Adipocyte (in vitro differentiated cells): ENCODE results near the gene S1PR2.
"Not testable (repeated sequence)": the region's sequence is repeated elsewhere in the genome, so short reads cannot be mapped to it uniquely, and the experiment has no call there.

Experiments used
- DNase-seq: peaks from one replicate; pipeline ENCODE4 v3.0.0-alpha.2; 2015; ENCODE audit warnings: low read depth
- H3K27me3 ChIP-seq: replicated peaks from 2 replicates; pipeline ENCODE4 v1.7.0; 2013; ENCODE audit warnings: mild to moderate bottlenecking, low read length, moderate library complexity; ENCODE audit not compliant: control insufficient read depth, insufficient read depth
- H3K36me3 ChIP-seq: 2 replicates; pipeline ENCODE4 v1.7.0; 2013; ENCODE audit warnings: low read length, mild to moderate bottlenecking, moderate library complexity; ENCODE audit not compliant: control insufficient read depth, insufficient read depth, severe bottlenecking
- H3K4me1 ChIP-seq: 2 replicates; pipeline ENCODE4 v1.7.0; 2013; ENCODE audit warnings: mild to moderate bottlenecking, low read length, moderate library complexity; ENCODE audit not compliant: control insufficient read depth, insufficient read depth
- H3K4me3 ChIP-seq: 2 replicates; pipeline ENCODE4 v1.7.0; 2013; ENCODE audit warnings: mild to moderate bottlenecking, low read length, moderate library complexity
- H3K9ac ChIP-seq: 2 replicates; pipeline ENCODE4 v1.7.0; 2013; ENCODE audit warnings: mild to moderate bottlenecking, low read length, moderate library complexity
- H3K9me3 ChIP-seq: 2 replicates; pipeline ENCODE4 v1.7.0; 2013; ENCODE audit warnings: mild to moderate bottlenecking, low read length, moderate library complexity; ENCODE audit not compliant: control insufficient read depth

S1PR2 gene

DNA sequence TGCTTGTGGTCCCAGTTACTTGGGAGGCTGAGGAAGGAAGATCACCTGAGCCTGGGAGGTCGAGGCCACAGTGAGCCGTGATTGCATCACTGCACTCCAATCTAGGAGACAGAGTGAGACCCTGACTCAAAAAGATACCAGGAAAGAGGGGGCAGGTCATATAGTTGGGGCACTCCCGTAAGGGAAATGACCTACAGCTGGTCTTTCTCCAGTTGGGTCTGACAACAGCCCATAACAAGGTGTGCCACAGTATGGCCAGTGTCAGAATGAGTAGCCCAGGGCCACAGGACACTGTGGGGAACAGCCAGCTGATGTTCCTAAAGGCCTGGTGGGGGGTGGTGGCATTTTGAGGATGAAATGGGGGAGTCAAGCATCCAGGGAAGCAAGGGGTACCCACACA, 47.2 kb downstream of the S1PR2 start:
- H3K27me3 ChIP-seq = no peaks in the 10 kb centered on the region
- H3K4me3 ChIP-seq = no peak overlapping the region
- H3K36me3 ChIP-seq = peaks cover 32% of the 10 kb centered on the region
- no peaks in the 10 kb centered on the region for H3K9me3 ChIP-seq
- no peaks in the 10 kb centered on the region for H3K4me1 ChIP-seq
- H3K9ac ChIP-seq = no peak overlapping the region
- DNase-seq = no peak

DNA sequence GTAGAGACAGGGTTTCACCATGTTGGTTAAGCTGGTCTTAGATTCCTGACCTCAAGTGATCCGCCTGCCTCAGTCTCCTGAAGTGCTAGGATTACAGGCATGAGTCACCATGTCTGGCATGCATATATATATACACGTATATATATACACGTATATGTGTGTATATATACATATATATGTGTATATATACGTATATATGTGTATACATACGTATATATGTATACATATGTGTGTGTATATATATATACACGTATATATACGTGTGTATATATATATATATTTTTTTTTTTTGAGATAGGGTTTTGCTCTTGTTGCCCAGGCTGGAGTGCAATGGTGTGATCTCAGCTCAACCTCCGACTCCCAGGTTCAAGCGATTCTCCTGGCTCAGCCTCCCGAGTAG, 48.3 kb downstream of the S1PR2 start:
- no peak overlapping the region for H3K4me3 ChIP-seq
- no peak for DNase-seq

DNA sequence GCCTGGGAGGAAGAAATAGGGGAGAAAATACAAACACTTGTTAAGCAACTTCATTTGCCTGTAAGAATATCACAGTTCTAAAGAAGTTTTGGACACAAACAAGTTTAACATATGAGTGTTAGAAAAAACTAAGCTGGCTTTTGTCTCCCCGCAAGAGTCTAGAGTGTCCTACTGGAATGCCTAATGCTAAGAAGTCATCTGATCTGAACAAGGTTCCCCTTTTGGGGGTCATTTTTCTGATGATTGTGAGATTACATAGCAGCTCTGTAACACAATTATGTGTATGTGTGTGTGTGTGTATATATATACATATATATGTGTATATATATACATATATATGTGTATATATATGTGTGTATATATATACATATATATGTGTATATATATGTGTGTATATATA, 49.1 kb downstream of the S1PR2 start:
- no peaks in the 10 kb centered on the region for H3K27me3 ChIP-seq
- no peaks in the 10 kb centered on the region for H3K9me3 ChIP-seq
- peaks cover 37% of the 10 kb centered on the region for H3K36me3 ChIP-seq
- H3K4me3 ChIP-seq = no peak overlapping the region
- no peak overlapping the region for H3K9ac ChIP-seq
- H3K4me1 ChIP-seq = no peaks in the 10 kb centered on the region
- no peak for DNase-seq

More for the DNA sequence above, 48.3 kb downstream of the S1PR2 start:
- no peaks in the 10 kb centered on the region for H3K9me3 ChIP-seq
- peaks cover 32% of the 10 kb centered on the region for H3K36me3 ChIP-seq
- H3K27me3 ChIP-seq = no peaks in the 10 kb centered on the region
- H3K4me1 ChIP-seq = no peaks in the 10 kb centered on the region
- H3K9ac ChIP-seq = no peak overlapping the region

DNA sequence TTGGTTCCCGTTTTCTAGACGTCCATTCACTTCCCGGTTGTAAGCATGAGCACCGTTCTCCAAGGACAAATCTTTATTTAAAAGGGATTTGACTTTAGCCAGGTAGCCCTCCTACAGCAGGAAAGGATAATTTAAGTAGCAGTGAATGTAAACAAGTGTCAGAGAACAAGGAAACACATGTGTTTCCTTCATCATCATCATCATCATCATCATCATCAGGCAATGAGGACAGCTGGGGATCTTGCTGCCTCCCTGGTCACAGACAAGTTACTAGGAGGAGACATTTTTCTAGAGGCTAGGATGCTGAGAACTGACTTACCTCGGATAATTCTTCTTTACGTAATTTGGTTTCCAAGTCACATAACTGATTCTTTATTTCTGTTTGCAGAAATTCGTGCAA, 50.7 kb downstream of the S1PR2 start:
- no peak for DNase-seq
- H3K36me3 ChIP-seq = peaks cover 39% of the 10 kb centered on the region
- no peaks in the 10 kb centered on the region for H3K4me1 ChIP-seq
- H3K27me3 ChIP-seq = no peaks in the 10 kb centered on the region
- H3K4me3 ChIP-seq = no peak overlapping the region
- H3K9me3 ChIP-seq = no peaks in the 10 kb centered on the region
- no peak overlapping the region for H3K9ac ChIP-seq

DNA sequence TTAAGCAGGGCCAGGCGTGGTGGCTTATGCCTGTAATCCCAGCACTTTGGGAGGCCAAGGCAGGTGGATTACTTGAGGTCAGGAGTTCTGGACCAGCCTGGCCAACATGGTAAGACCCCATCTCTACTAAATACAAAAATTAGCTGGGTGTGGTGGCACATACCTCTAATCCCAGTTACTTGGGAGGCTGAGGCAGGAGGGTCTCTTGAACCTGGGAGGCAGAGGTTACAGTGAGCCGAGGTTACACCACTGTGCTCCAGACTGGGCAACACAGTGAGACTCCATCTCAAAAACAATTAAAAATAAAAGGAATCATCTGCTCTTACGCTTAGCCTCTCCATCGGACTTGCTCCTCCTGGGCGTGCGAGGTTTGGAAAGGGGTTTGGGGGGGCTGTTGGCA, 51.1 kb downstream of the S1PR2 start:
- not testable (repeated sequence) for DNase-seq, H3K9ac ChIP-seq, H3K4me1 ChIP-seq, H3K4me3 ChIP-seq, H3K27me3 ChIP-seq, H3K9me3 ChIP-seq
- peaks cover 41% of the 10 kb centered on the region for H3K36me3 ChIP-seq

DNA sequence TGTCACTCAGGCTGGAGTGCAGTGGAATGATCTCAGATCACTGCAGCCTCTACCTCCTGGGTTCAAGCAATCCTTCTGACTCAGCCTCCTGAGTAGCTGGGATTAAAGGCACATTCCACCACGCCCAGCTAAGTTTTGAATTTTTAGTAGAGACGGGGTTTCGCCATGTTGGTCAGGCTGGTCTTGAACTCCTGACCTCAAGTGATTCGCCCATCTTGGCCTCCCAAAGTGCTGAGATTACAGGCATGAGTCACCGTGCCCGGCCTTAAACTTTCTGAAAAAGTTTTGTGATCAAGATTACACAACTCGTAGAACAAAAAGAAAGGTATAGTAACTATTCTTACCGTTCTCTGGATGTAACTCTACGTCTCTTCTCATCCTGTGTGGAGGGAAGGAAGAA, 57.6 kb downstream of the S1PR2 start:
- Histone ChIP-seq H3K4me1 (peaks cover 2% of the 10 kb centered on the region), H3K27me3 (no peaks in the 10 kb centered on the region), H3K9ac (no peak overlapping the region), H3K9me3 (no peaks in the 10 kb centered on the region), H3K4me3 (no peak overlapping the region), H3K36me3 (peaks cover 50% of the 10 kb centered on the region)
- peak; percentile 37 for DNase-seq
